Prostate gland (tissue), 2 donors: ENCODE measurements around the gene SERTAD4. TPM values are rescaled to one million over a fixed set of nuclear protein-coding genes. Genes with fewer than 3 reads are reported as not detected.
"Not testable (repeated sequence)": the region's sequence is repeated elsewhere in the genome, so short reads cannot be mapped to it uniquely, and the experiment has no call there.

Experiments
- DNase-seq: peaks from one replicate; pipeline ENCODE4 v3.0.0-alpha.2; 2019; ENCODE audit warnings: low spot score
- H3K27ac ChIP-seq, 2 donors: fragments of 200-600 bp; sonication (generic); 2 replicates each; pipeline ENCODE4 v1.5.1; 2017 to 2019
- H3K27me3 ChIP-seq: fragments of 200-600 bp; sonication (generic); replicated peaks from 2 replicates; pipeline ENCODE4 v1.5.1; 2019; ENCODE audit not compliant: insufficient read depth
- H3K36me3 ChIP-seq, 2 donors: fragments of 200-600 bp; sonication (generic); 1 replicate in 1 of 2; 2 replicates in 1 of 2; pipeline versions ENCODE4 v1.5.1 to v1.8.1; 2017 to 2019
- H3K4me1 ChIP-seq: fragments of 200-600 bp; sonication (generic); replicated peaks from 2 replicates; pipeline ENCODE4 v1.5.1; 2019
- H3K4me3 ChIP-seq, 2 donors: fragments of 200-600 bp; sonication (generic); 2 replicates each; pipeline ENCODE4 v1.5.1; 2017 to 2019
- H3K9me3 ChIP-seq: fragments of 200-600 bp; sonication (generic); 2 replicates; pipeline ENCODE4 v1.5.1; 2017
- CTCF ChIP-seq, 4 experiments: fragments of 200-600 bp in 2 of 4; fragments of 450-650 bp in 2 of 4; sonication (generic) in 2 of 4; IDR thresholded peaks; 1 replicate in 3 of 4; 2 replicates in 1 of 4; pipeline ENCODE4 v1.5.1; 2016 to 2019; ENCODE audit warnings: antibody characterized with exemption in 4 of 4, mild to moderate bottlenecking in 2 of 4, moderate library complexity in 2 of 4
- POLR2A ChIP-seq: fragments of 450-650 bp; IDR thresholded peaks from one replicate; pipeline ENCODE4 v1.6.1; 2016; ENCODE audit warnings: antibody characterized with exemption, mild to moderate bottlenecking
- POLR2AphosphoS5 ChIP-seq: sonication (generic); formaldehyde crosslinking; IDR thresholded peaks from one replicate; pipeline ENCODE4 v1.6.1; 2017; ENCODE audit warnings: antibody characterized with exemption
- WGBS: methylation state at CpG from one replicate; pipeline ENCODE4 v1.1.5; 2018; 5-methylcytosine and 5-hydroxymethylcytosine counted together
- intact Hi-C: fragments of 100-400 bp; cut with DNase I; formaldehyde crosslinking; loops from one replicate; pipeline ENCODE4 v1.14.2; 2022
- total RNA-seq, 2 donors: library from RNA; depleted of rRNA; stranded (reverse); fragments of >200 nt; gene quantifications; one replicate each; pipeline ENCODE4 v1.1.0, GENCODE V29; 2016

The SERTAD4 gene
- total RNA-seq, 2 donors from 2014 or later = 2.0 to 10.6 TPM

GRCh38 chr1:210264496-210265380 lies 32.1 kb downstream of the SERTAD4 start:
- H3K27me3 ChIP-seq = no peaks in the 10 kb centered on the region
- WGBS = 82% methylated on average over 9 of the region's 9 CpGs
- H3K36me3 ChIP-seq = no peaks in the 10 kb centered on the region
- TF ChIP-seq POLR2AphosphoS5 (no peak), POLR2A (no peak)
- no peak overlapping the region for H3K27ac ChIP-seq
- intact Hi-C loops = no loop called here
- DNase-seq = no peak
- no peaks in the 10 kb centered on the region for H3K4me1 ChIP-seq
- no peak overlapping the region for H3K4me3 ChIP-seq
- no peaks in the 10 kb centered on the region for H3K9me3 ChIP-seq

- H3K27ac ChIP-seq, intact Hi-C loops, H3K4me1 ChIP-seq, H3K9me3 ChIP-seq, H3K4me3 ChIP-seq, H3K27me3 ChIP-seq, DNase-seq, H3K36me3 ChIP-seq: not testable (repeated sequence)
- 48% methylated on average over 4 of the region's 4 CpGs for WGBS
These were observed 32.9 kb downstream of the SERTAD4 start for GRCh38 chr1:210265392-210265955.

GRCh38 chr1:210269981-210270380 lies 37.4 kb downstream of the SERTAD4 start:
- H3K4me3 ChIP-seq = no peak overlapping the region
- H3K27me3 ChIP-seq = no peaks in the 10 kb centered on the region
- no peaks in the 10 kb centered on the region for H3K9me3 ChIP-seq
- 90% methylated on average over 4 of the region's 4 CpGs for WGBS
- no peaks in the 10 kb centered on the region for H3K4me1 ChIP-seq
- no peaks in the 10 kb centered on the region for H3K36me3 ChIP-seq
- no peak overlapping the region for H3K27ac ChIP-seq
- TF ChIP-seq POLR2A (no peak), CTCF (IDR thresholded peaks at IDR 0.05) (no peak), POLR2AphosphoS5 (no peak)
- DNase-seq = no peak
- intact Hi-C loops = no loop called here

- no peaks in the 10 kb centered on the region for H3K4me1 ChIP-seq
- no peak for DNase-seq
- H3K36me3 ChIP-seq = no peaks in the 10 kb centered on the region
- H3K9me3 ChIP-seq = no peaks in the 10 kb centered on the region
- no peaks in the 10 kb centered on the region for H3K27me3 ChIP-seq
- no peak for TF ChIP-seq CTCF (IDR thresholded peaks at IDR 0.05)
- TF ChIP-seq POLR2A = no peak
- no peak for TF ChIP-seq POLR2AphosphoS5
- 25% methylated on average over 6 of the region's 6 CpGs for WGBS
- no peak overlapping the region for H3K27ac ChIP-seq
- H3K4me3 ChIP-seq = no peak overlapping the region
- intact Hi-C loops = no loop called here
These were observed 40.1 kb downstream of the SERTAD4 start for GRCh38 chr1:210272666-210273065.

GRCh38 chr1:210280221-210280620 lies 47.6 kb downstream of the SERTAD4 start:
- no peak overlapping the region for H3K4me3 ChIP-seq
- H3K27me3 ChIP-seq = no peaks in the 10 kb centered on the region
- intact Hi-C loops = no loop called here
- TF ChIP-seq CTCF (IDR thresholded peaks at IDR 0.05) = no peak
- TF ChIP-seq POLR2AphosphoS5 = no peak
- no peak for TF ChIP-seq POLR2A
- no peaks in the 10 kb centered on the region for H3K4me1 ChIP-seq
- no peak overlapping the region for H3K27ac ChIP-seq
- no peak for DNase-seq
- no peaks in the 10 kb centered on the region for H3K36me3 ChIP-seq
- no peaks in the 10 kb centered on the region for H3K9me3 ChIP-seq
- WGBS = 85% methylated on average over 5 of the region's 5 CpGs

GRCh38 chr1:210288116-210288515 lies 55.5 kb downstream of the SERTAD4 start:
- no peak overlapping the region for H3K4me3 ChIP-seq
- WGBS = 97% methylated on average over 4 of the region's 4 CpGs
- no peaks in the 10 kb centered on the region for H3K9me3 ChIP-seq
- DNase-seq = no peak
- TF ChIP-seq CTCF (IDR thresholded peaks at IDR 0.05) (no peak), POLR2A (no peak), POLR2AphosphoS5 (no peak)
- H3K4me1 ChIP-seq = no peaks in the 10 kb centered on the region
- intact Hi-C loops = no loop called here
- no peaks in the 10 kb centered on the region for H3K36me3 ChIP-seq
- H3K27ac ChIP-seq = no peak overlapping the region
- H3K27me3 ChIP-seq = no peaks in the 10 kb centered on the region
